Psoas muscle (tissue), 8 donors: ENCODE results near the gene ACSF2. TPM values are rescaled to one million over a fixed set of nuclear protein-coding genes. Genes with fewer than 3 reads are reported as not detected.
A peak's percentile ranks its signal among the peaks of the same experiment; 100 is the strongest.

ENCODE experiments used
- ATAC-seq, 4 donors: fragments of 200-7000 bp; cut with Tn5 transposase; one replicate each; pipeline ENCODE4 v1.9.1; 2020; ENCODE audit warnings: moderate library complexity in 3 of 4, mild to moderate bottlenecking in 2 of 4
- DNase-seq, 2 donors: peaks; one replicate each; pipeline ENCODE4 v3.0.0-alpha.2; 2020
- H3K27ac ChIP-seq: fragments of 200-600 bp; one replicate; pipeline ENCODE4 v1.8.0; 2022
- H3K27me3 ChIP-seq, 3 donors: fragments of 200-600 bp in 1 of 3; one replicate each; pipeline versions ENCODE4 v1.6.1 to v1.8.0; 2013 to 2022; ENCODE audit warnings: low read length in 2 of 3, mild to moderate bottlenecking in 2 of 3, moderate library complexity in 1 of 3; ENCODE audit not compliant: insufficient read depth in 3 of 3
- H3K36me3 ChIP-seq, 2 donors: fragments of 200-600 bp in 1 of 2; one replicate each; pipeline versions ENCODE4 v1.6.1 to v1.8.0; 2013 to 2022; ENCODE audit warnings: low read depth in 1 of 2, mild to moderate bottlenecking in 1 of 2, moderate library complexity in 1 of 2; ENCODE audit not compliant: insufficient read depth in 1 of 2
- H3K4me1 ChIP-seq: fragments of 200-600 bp; one replicate; pipeline ENCODE4 v1.8.0; 2022
- H3K4me3 ChIP-seq: fragments of 200-600 bp; one replicate; pipeline ENCODE4 v1.8.0; 2022; ENCODE audit warnings: mild to moderate bottlenecking
- H3K9me3 ChIP-seq: fragments of 200-600 bp; one replicate; pipeline ENCODE4 v1.8.0; 2022
- WGBS, 3 donors: extraction: QIAGEN DNeasy Blood & Tissue Kit; methylation state at CpG; one replicate each; pipeline versions ENCODE4 v1.1.6 to v1.1.7; 2013; 5-methylcytosine and 5-hydroxymethylcytosine counted together
- intact Hi-C, 2 donors: fragments of 100-400 bp; cut with DNase I; formaldehyde crosslinking; loops; one replicate each; pipeline versions ENCODE4 v1.11.0 to v1.14.2; 2022
- polyA plus RNA-seq, 3 donors: library from polyadenylated mRNA; stranded (reverse); fragments of 200-250 nt; gene quantifications; one replicate each; pipeline ENCODE4 v1.2.3, GENCODE V29; 2013
- total RNA-seq, 4 donors: library from RNA; stranded (reverse); fragmentation: NEBNext Ultra II Directional in 2 of 4; extraction: Animal tissue kit (Norgen Biotek cat#: 25700) in 2 of 4; gene quantifications; one replicate each; pipeline versions ENCODE4 v1.2.1 to v1.2.4, GENCODE V29; 2021 to 2023
- TF ChIP-seq, protein P1 (sequence below): fragments of 200-600 bp; IDR thresholded peaks from one replicate; pipeline ENCODE4 v1.8.0; 2022; ENCODE audit warnings: antibody characterized with exemption
- donor health status: healthy with polysubstance abuse.
- donor health status: DM: no; HTN: no; CAD: no; lungs with moderate emphysema.
- donor health status: Bipolar disorder and iron deficiency.
- donor health status: healthy.
- donor health status: DM: yes; HTN: yes; CAD: no.
- donor health status: DM: no; HTN: no; CAD: no.
- donor health status: DM: no; HTN: no; CAD: no.
- donor health status: DM: yes; HTN: yes; CAD: no.

ACSF2 gene
- total and polyA plus RNA-seq, 7 donors = 14.4 to 72.3 (median 35.5) TPM

GRCh38 chr17:50519141-50519834 lies 93.3 kb downstream of the ACSF2 start:
- TF ChIP-seq, protein P1, sequence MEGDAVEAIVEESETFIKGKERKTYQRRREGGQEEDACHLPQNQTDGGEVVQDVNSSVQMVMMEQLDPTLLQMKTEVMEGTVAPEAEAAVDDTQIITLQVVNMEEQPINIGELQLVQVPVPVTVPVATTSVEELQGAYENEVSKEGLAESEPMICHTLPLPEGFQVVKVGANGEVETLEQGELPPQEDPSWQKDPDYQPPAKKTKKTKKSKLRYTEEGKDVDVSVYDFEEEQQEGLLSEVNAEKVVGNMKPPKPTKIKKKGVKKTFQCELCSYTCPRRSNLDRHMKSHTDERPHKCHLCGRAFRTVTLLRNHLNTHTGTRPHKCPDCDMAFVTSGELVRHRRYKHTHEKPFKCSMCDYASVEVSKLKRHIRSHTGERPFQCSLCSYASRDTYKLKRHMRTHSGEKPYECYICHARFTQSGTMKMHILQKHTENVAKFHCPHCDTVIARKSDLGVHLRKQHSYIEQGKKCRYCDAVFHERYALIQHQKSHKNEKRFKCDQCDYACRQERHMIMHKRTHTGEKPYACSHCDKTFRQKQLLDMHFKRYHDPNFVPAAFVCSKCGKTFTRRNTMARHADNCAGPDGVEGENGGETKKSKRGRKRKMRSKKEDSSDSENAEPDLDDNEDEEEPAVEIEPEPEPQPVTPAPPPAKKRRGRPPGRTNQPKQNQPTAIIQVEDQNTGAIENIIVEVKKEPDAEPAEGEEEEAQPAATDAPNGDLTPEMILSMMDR = no peak
- DNase-seq = no peak
- no peak overlapping the region for H3K4me3 ChIP-seq
- no peaks in the 10 kb centered on the region for H3K27me3 ChIP-seq
- H3K36me3 ChIP-seq = no peaks in the 10 kb centered on the region
- no peak for ATAC-seq
- H3K9me3 ChIP-seq = no peaks in the 10 kb centered on the region
- no peaks in the 10 kb centered on the region for H3K4me1 ChIP-seq
- H3K27ac ChIP-seq = no peak overlapping the region
- 86 to 91% (median 87%) methylated on average over 8 of the region's 8 CpGs for WGBS, 3 donors
- intact Hi-C loops = no loop called here

DNA sequence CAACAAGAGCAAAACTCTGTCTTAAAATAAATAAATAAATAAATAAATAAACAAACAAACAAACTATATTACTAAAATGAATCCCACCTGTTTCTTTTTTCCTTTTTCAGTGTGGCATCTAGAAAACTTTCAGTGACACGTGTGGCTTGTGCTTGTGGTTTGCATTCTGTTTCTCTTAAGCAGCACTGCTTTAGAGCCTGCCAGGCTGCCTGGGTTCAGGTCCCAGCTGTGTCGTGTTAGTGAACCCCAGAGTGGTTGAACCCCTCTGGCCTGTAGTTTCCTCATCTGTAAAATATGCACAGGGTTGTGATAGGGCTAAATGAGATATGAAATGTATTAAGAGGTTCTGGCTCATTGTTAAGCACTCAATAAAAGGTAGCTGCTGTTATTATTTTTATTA lies 94.5 kb downstream of the ACSF2 start:
- Histone ChIP-seq H3K9me3 (no peaks in the 10 kb centered on the region), H3K36me3 (no peaks in the 10 kb centered on the region), H3K4me1 (no peaks in the 10 kb centered on the region), H3K27me3 (no peaks in the 10 kb centered on the region), H3K4me3 (no peak overlapping the region), H3K27ac (no peak overlapping the region)
- WGBS, 3 donors = 74 to 92% (median 76%) methylated on average over 2 of the region's 2 CpGs
- intact Hi-C loops = no loop called here
- ATAC-seq (no peak), DNase-seq (no peak)
- TF ChIP-seq, protein P1 = no peak

- Histone ChIP-seq H3K27me3 (no peaks in the 10 kb centered on the region), H3K9me3 (no peaks in the 10 kb centered on the region), H3K4me3 (no peak overlapping the region), H3K4me1 (no peaks in the 10 kb centered on the region), H3K27ac (no peak overlapping the region), H3K36me3 (no peaks in the 10 kb centered on the region)
- ATAC-seq = no peak
- no peak for DNase-seq
- intact Hi-C loops = no loop called here
- 61 to 79% (median 77%) methylated on average over 2 of the region's 2 CpGs for WGBS, 3 donors
- TF ChIP-seq, protein P1 = no peak
These were observed 95.5 kb downstream of the ACSF2 start for GRCh38 chr17:50521514-50521913.

DNA sequence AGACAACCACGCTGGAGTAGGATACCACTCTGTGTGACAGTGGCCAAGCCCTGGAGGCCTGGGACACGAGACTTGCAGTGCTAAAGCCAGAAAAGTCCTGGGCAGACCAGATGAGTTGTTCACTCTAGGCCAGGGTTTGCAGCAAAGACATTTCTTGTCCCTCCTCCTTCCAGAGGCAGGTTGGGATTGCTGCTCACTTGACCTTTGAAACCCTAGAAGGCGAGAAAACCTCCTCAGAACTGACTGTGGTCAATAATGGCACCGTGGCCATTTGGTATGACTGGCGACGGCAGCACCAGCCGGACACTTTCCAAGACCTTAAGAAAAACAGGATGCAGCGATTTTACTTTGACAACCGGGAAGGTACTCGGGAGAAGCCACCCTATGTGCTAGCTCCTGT lies 96.7 kb downstream of the ACSF2 start:
- intact Hi-C loops = no loop called here
- no peaks in the 10 kb centered on the region for H3K36me3 ChIP-seq
- DNase-seq = no peak
- 58 to 85% (median 77%) methylated on average over 10 of the region's 10 CpGs for WGBS, 3 donors
- peak in 3 of 4 donors; percentile 33 to 70 (median 62) for ATAC-seq
- peak overlapping the region; percentile 53 for H3K27ac ChIP-seq
- no peaks in the 10 kb centered on the region for H3K4me1 ChIP-seq
- no peaks in the 10 kb centered on the region for H3K9me3 ChIP-seq
- TF ChIP-seq, protein P1 = no peak
- no peaks in the 10 kb centered on the region for H3K27me3 ChIP-seq
- H3K4me3 ChIP-seq = no peak overlapping the region

DNA sequence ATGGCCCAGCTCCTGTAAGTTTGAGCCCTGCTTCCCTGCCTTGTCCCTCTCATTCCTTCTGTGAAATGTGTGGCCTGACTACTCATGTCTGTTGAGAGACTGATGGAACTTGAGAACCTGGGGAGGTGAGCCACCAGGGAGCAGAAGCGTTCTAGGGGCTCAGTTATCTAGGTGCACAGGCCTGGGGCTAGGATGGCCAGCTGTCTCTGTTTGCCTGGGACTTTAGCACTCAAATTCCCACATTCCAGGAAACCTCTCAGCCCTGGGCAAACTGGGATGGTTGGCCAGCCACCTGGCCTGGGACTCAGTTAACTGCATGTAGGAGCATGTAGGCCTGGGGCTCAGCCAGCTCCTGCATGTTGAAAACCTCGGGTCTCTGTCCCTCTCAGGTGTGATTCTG lies 97.2 kb downstream of the ACSF2 start:
- peak in 2 of 4 donors; percentile 36 to 57 for ATAC-seq
- H3K4me3 ChIP-seq = no peak overlapping the region
- TF ChIP-seq, protein P1 = no peak
- intact Hi-C loops = no loop called here
- H3K27ac ChIP-seq = peak overlapping the region; percentile 53
- 69 to 88% (median 79%) methylated on average over 2 of the region's 2 CpGs for WGBS, 3 donors
- H3K27me3 ChIP-seq = no peaks in the 10 kb centered on the region
- H3K9me3 ChIP-seq = no peaks in the 10 kb centered on the region
- no peaks in the 10 kb centered on the region for H3K4me1 ChIP-seq
- DNase-seq = no peak
- H3K36me3 ChIP-seq = no peaks in the 10 kb centered on the region
